Omental fat pad (tissue), 4 donors: ENCODE results near the gene HPCAL1. TPM values are rescaled to one million over a fixed set of nuclear protein-coding genes. Genes with fewer than 3 reads are reported as not detected.

ENCODE experiments used
- ATAC-seq: fragments of 150-250 bp; one replicate; pipeline ENCODE4 v1.9.1; 2016; ENCODE audit warnings: mild to moderate bottlenecking, moderate library complexity; ENCODE audit not compliant: low FRiP score
- DNase-seq: peaks from one replicate; pipeline ENCODE4 v3.0.0-alpha.2; 2019; ENCODE audit warnings: low spot score
- CTCF ChIP-seq, 3 donors: fragments of 450-650 bp; IDR thresholded peaks; one replicate each; pipeline ENCODE4 v1.5.1; 2016 to 2017; ENCODE audit warnings: antibody characterized with exemption in 3 of 3, mild to moderate bottlenecking in 3 of 3, moderate library complexity in 2 of 3
- small RNA-seq: library from RNA; depleted of rRNA; stranded (forward); fragments of <200 nt; gene quantifications from one replicate; pipeline ENCODE3, GENCODE V24; 2016
- total RNA-seq, 4 donors: library from RNA; depleted of rRNA; stranded (reverse); fragments of >200 nt; gene quantifications; one replicate each; pipeline ENCODE4 v1.1.0, GENCODE V29; 2016

The HPCAL1 gene
- total RNA-seq, 4 donors from 2014 or later, result 51.8 to 75.8 (median 67.8) TPM

GRCh38 chr2:10476723-10477442 lies 174.2 kb downstream of the HPCAL1 start:
- no peak for DNase-seq
- no peak for ATAC-seq
- no peak for TF ChIP-seq CTCF (IDR thresholded peaks at IDR 0.05)

Small RNA genes lying within 50 kb of the gene (small RNA-seq; reads per million reads assigned to genes)
- gene RF00432 (not detected), gene RN7SL66P (not detected), gene SNORA80B (5.5 reads per million, percentile 79 among the genes with 10 or more reads in this experiment)

Other genes starting within 250 kb of the HPCAL1 start
- 1 to 10 TPM in 2 of 4 donors, under 1 TPM in 2; 0.63 to 2.7 (median 1.2) TPM for gene CYS1, start 222.5 kb upstream of the HPCAL1 start, total RNA-seq
- 1 to 10 TPM in 3 of 4 donors, under 1 TPM in 1; 0.46 to 9.8 (median 1.5) TPM for gene RRM2, start 180.2 kb upstream of the HPCAL1 start, total RNA-seq
- gene ODC1, start 145.4 kb downstream of the HPCAL1 start, total RNA-seq, result 100 to 1,000 TPM in 2 of 4 donors, 10 to 100 TPM in 2; 46.8 to 264 (median 114) TPM